Measurements from ENCODE around the gene KMT2E.

The KMT2E gene

DNA sequence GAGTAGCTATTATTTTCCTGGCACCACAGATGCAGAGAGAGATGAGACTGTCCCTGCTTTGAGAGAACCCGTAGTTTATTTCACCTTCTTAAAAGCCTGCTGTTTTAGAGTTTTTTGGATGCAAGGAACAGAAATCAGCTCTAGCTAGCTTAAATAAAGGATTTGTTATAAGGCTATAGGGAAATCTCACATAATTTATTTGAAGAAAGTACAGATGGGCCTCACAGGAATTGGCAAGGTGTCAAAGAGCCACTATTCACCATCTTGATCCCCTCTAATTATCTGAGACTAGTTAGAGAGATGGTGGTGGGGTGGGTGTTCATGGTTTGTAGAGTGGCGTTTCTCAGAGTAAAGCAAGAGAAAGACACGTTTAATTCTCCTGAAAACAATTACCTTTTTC, 7.3 kb downstream of the KMT2E start:
- TF ChIP-seq, protein P1, sequence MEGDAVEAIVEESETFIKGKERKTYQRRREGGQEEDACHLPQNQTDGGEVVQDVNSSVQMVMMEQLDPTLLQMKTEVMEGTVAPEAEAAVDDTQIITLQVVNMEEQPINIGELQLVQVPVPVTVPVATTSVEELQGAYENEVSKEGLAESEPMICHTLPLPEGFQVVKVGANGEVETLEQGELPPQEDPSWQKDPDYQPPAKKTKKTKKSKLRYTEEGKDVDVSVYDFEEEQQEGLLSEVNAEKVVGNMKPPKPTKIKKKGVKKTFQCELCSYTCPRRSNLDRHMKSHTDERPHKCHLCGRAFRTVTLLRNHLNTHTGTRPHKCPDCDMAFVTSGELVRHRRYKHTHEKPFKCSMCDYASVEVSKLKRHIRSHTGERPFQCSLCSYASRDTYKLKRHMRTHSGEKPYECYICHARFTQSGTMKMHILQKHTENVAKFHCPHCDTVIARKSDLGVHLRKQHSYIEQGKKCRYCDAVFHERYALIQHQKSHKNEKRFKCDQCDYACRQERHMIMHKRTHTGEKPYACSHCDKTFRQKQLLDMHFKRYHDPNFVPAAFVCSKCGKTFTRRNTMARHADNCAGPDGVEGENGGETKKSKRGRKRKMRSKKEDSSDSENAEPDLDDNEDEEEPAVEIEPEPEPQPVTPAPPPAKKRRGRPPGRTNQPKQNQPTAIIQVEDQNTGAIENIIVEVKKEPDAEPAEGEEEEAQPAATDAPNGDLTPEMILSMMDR (IDR thresholded peaks at IDR 0.05; ENCODE audit: control extremely low read depth, extremely low read depth, low read depth, missing control alignments), result no peak
- ChIA-PET CTCF (interaction anchor here (2.1 kb wide), 1 partner anchor 40 kb away, joined by 7 read pairs; no protein-coding TSS in a partner anchor), POLR2A (no interaction called here)
- DNase-seq (ENCODE audit: extremely low spot score), result no peak

- CTCF ChIA-PET, result interaction anchor here (2.1 kb wide), 1 partner anchor 41 kb away, joined by 7 read pairs; no protein-coding TSS in a partner anchor
- TF ChIP-seq, protein P1 (IDR thresholded peaks at IDR 0.05; ENCODE audit: control extremely low read depth, extremely low read depth, low read depth, missing control alignments), result no peak
- DNase-seq (ENCODE audit: extremely low spot score), result no peak
- POLR2A ChIA-PET, result no interaction called here
Observed at GRCh38 chr7:105021967-105022366, 8.0 kb downstream of the KMT2E start.

DNA sequence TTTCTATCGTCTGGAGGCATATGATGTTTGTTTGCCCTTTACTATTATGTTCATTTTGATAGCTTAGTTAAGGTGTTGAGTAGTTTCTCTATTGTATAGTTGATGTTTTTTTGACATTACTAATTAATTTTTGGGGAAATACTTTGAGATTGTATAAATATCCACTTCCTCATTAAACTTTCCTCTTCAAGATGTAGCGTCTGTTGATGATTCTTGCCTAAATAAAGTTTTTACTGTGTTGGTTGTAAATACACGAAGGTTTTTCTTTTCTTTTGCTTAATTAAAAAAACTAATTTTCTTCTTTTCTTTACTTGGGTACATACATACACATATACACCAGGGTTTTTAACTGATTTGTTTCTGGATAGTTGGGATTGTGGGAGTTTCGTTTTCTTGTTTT, 8.5 kb downstream of the KMT2E start:
- CTCF ChIA-PET, result no interaction called here
- no peak for DNase-seq (ENCODE audit: extremely low spot score)
- POLR2A ChIA-PET, result interaction anchor here (0.9 kb wide), 1 partner anchor 8 kb away, joined by 6 read pairs; no protein-coding TSS in a partner anchor
- TF ChIP-seq, protein P1 (IDR thresholded peaks at IDR 0.05; ENCODE audit: control extremely low read depth, extremely low read depth, low read depth, missing control alignments), result no peak

GRCh38 chr7:105024734-105025133, 10.7 kb downstream of the KMT2E start:
- ChIA-PET POLR2A (no interaction called here), CTCF (interaction anchor here (4.9 to 5.6 kb wide), 2 partner anchors 9 to 43 kb away, joined by 22 to 38 read pairs; partner anchors contain the start of gene KMT2E)
- DNase-seq (ENCODE audit: extremely low spot score), result no peak
- TF ChIP-seq, protein P1 (IDR thresholded peaks at IDR 0.05; ENCODE audit: control extremely low read depth, extremely low read depth, low read depth, missing control alignments), result no peak

GRCh38 chr7:105026750-105027149, 12.7 kb downstream of the KMT2E start:
- ChIA-PET CTCF (interaction anchor here (0.7 to 5.6 kb wide), 7 partner anchors 11 to 403 kb away, joined by 3 to 38 read pairs (median 4); partner anchors contain the start of gene KMT2E), POLR2A (interaction anchor here (0.5 to 2.5 kb wide), 9 partner anchors 8 to 307 kb away, joined by 3 to 16 read pairs (median 6); partner anchors contain the start of gene KMT2E)
- DNase-seq (ENCODE audit: extremely low spot score), result no peak
- TF ChIP-seq, protein P1 (IDR thresholded peaks at IDR 0.05; ENCODE audit: control extremely low read depth, extremely low read depth, low read depth, missing control alignments), result no peak

DNA sequence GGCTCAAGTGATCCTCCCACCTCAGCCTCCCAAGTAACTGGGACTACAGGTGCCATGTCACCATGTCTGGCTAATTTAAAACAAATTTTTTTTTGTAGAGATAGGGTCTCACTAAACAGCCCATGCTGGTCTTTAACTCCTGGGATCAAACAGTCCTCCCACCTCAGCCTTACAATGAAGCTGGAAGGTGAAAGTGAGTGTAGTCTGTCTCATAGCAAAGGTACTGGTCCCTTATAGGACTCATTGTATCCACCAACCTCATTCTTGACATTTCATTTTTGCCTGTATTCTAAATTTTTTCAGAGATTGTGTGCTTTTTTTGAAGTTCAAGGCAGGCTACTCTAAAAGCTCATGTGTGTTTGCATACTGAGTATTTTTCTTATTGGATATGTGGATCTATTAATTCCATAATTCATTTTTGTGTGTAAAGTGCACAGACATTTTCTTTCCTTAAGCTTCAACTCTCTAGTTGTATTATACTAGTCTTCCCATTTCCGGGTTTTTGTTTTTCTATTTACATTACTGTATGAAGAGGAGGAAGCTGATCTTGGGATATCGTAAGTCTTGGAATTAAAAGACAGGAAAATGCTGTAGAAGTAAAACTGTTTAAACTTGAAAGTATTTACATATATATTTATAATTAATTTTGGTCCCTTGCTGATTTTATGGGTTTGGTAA, 13.3 kb downstream of the KMT2E start:
- CTCF ChIA-PET, result interaction anchor here (0.7 to 5.6 kb wide), 6 partner anchors 12 to 402 kb away, joined by 3 to 38 read pairs (median 4); partner anchors contain the start of gene KMT2E
- POLR2A ChIA-PET, result interaction anchor here (0.5 to 2.5 kb wide), 6 partner anchors 8 to 306 kb away, joined by 3 to 6 read pairs (median 6); partner anchors contain the start of gene KMT2E

More for the DNA sequence above, 13.3 kb downstream of the KMT2E start:
- TF ChIP-seq, protein P1 (IDR thresholded peaks at IDR 0.05; ENCODE audit: control extremely low read depth, extremely low read depth, low read depth, missing control alignments), result no peak
- DNase-seq (ENCODE audit: extremely low spot score), result no peak

Data from GM10248 (cell line).